GM21360 (cell line): Measurements from ENCODE around the gene ZNF775.

Experiments
- ATAC-seq: cut with Tn5 transposase; IDR thresholded peaks from one replicate; pipeline ENCODE4 v1.9.1; 2021; ENCODE audit warnings: mild to moderate bottlenecking, moderate library complexity; ENCODE audit not compliant: unreplicated experiment

Gene ZNF775

GRCh38 chr7:150410131-150410530, 31.0 kb downstream of the ZNF775 start:
- ATAC-seq: no peak

GRCh38 chr7:150410680-150411346, 31.7 kb downstream of the ZNF775 start:
- ATAC-seq: no peak

- ATAC-seq: no peak
Measured at GRCh38 chr7:150411606-150412005, 32.5 kb downstream of the ZNF775 start.

GRCh38 chr7:150412016-150412415, 32.9 kb downstream of the ZNF775 start:
- ATAC-seq: no peak

- no peak for ATAC-seq
Measured at GRCh38 chr7:150412518-150413488, 33.7 kb downstream of the ZNF775 start.

GRCh38 chr7:150413640-150414081, 34.5 kb downstream of the ZNF775 start:
- no peak for ATAC-seq

GRCh38 chr7:150415161-150416153, 36.3 kb downstream of the ZNF775 start:
- no peak for ATAC-seq

GRCh38 chr7:150417239-150417638, 38.1 kb downstream of the ZNF775 start:
- ATAC-seq: no peak

GRCh38 chr7:150417863-150418262, 38.7 kb downstream of the ZNF775 start:
- no peak for ATAC-seq

GRCh38 chr7:150420242-150420641, 41.1 kb downstream of the ZNF775 start:
- no peak for ATAC-seq

- ATAC-seq: peak; percentile 88
Measured at GRCh38 chr7:150420987-150421674, 42.0 kb downstream of the ZNF775 start.

- ATAC-seq: no peak
Measured at GRCh38 chr7:150421831-150422230, 42.7 kb downstream of the ZNF775 start.

- no peak for ATAC-seq
Measured at GRCh38 chr7:150425670-150426069, 46.5 kb downstream of the ZNF775 start.

- no peak for ATAC-seq
Measured at GRCh38 chr7:150428671-150429451, 49.7 kb downstream of the ZNF775 start.

- ATAC-seq: no peak
Measured at GRCh38 chr7:150429699-150430098, 50.6 kb downstream of the ZNF775 start.

GRCh38 chr7:150430465-150431085, 51.4 kb downstream of the ZNF775 start:
- ATAC-seq: no peak

- ATAC-seq: no peak
Measured at GRCh38 chr7:150431839-150432658, 52.9 kb downstream of the ZNF775 start.
